MM.1S (cell line): ENCODE measurements around the gene COL20A1.

ENCODE experiments used
- EZH2phosphoT487 ChIP-seq: fragments of 300-600 bp; sonication (generic); IDR thresholded peaks from 2 replicates; pipeline ENCODE4 v1.6.1; 2018; ENCODE audit warnings: antibody characterized with exemption, low read length
- TF ChIP-seq, protein P1 (sequence below): fragments of 300-600 bp; sonication (generic); IDR thresholded peaks from 2 replicates; pipeline ENCODE4 v1.5.1; 2016; ENCODE audit warnings: antibody characterized with exemption, low read length, mixed read lengths

DNA sequence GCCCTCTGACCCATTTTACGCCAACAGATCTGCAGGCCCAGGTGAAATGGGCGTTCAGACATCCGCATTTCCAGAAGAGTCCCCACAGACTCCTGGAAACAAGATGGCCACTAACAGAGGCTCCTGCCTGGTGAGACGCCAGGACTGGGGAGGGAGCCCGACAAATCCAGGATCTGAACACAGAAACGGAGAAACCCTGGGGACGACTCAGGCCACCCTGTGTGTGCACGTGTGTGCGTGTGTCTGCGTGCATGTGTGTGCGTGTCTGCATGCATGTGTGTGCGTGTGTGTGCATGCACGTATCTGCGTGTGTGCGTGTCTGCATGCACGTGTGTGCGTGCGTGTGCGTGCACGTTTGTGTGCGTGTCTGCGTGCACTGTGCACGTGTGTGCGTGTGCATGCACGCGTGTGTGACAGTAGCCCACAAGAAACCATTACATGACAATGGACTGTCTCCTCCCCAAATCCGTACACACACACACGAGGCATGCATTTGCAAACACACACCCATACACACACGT is 43.3 kb downstream of the COL20A1 start:
- TF ChIP-seq, protein P1, sequence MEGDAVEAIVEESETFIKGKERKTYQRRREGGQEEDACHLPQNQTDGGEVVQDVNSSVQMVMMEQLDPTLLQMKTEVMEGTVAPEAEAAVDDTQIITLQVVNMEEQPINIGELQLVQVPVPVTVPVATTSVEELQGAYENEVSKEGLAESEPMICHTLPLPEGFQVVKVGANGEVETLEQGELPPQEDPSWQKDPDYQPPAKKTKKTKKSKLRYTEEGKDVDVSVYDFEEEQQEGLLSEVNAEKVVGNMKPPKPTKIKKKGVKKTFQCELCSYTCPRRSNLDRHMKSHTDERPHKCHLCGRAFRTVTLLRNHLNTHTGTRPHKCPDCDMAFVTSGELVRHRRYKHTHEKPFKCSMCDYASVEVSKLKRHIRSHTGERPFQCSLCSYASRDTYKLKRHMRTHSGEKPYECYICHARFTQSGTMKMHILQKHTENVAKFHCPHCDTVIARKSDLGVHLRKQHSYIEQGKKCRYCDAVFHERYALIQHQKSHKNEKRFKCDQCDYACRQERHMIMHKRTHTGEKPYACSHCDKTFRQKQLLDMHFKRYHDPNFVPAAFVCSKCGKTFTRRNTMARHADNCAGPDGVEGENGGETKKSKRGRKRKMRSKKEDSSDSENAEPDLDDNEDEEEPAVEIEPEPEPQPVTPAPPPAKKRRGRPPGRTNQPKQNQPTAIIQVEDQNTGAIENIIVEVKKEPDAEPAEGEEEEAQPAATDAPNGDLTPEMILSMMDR = no peak
- no peak for TF ChIP-seq EZH2phosphoT487
